D721Med (cell line): Measurements from ENCODE around the gene GPR37L1.
"Not testable (repeated sequence)": the region's sequence is repeated elsewhere in the genome, so short reads cannot be mapped to it uniquely, and the experiment has no call there.

Experiments used
- DNase-seq: peaks from one replicate; pipeline ENCODE4 v3.0.0; 2011; ENCODE audit warnings: low spot score; ENCODE audit not compliant: insufficient read length
- FAIRE-seq: peaks from 2 replicates; lab custom pipeline; 2011; peaks lifted over from hg19 to GRCh38; lab: Jason Lieb, UNC
- TF ChIP-seq, protein P1 (sequence below): IDR thresholded peaks from 2 replicates; pipeline ENCODE4 v1.5.1; 2012; ENCODE audit warnings: mild to moderate bottlenecking, control low read depth; ENCODE audit not compliant: insufficient read depth; ENCODE audit errors: missing control alignments

Gene GPR37L1

DNA sequence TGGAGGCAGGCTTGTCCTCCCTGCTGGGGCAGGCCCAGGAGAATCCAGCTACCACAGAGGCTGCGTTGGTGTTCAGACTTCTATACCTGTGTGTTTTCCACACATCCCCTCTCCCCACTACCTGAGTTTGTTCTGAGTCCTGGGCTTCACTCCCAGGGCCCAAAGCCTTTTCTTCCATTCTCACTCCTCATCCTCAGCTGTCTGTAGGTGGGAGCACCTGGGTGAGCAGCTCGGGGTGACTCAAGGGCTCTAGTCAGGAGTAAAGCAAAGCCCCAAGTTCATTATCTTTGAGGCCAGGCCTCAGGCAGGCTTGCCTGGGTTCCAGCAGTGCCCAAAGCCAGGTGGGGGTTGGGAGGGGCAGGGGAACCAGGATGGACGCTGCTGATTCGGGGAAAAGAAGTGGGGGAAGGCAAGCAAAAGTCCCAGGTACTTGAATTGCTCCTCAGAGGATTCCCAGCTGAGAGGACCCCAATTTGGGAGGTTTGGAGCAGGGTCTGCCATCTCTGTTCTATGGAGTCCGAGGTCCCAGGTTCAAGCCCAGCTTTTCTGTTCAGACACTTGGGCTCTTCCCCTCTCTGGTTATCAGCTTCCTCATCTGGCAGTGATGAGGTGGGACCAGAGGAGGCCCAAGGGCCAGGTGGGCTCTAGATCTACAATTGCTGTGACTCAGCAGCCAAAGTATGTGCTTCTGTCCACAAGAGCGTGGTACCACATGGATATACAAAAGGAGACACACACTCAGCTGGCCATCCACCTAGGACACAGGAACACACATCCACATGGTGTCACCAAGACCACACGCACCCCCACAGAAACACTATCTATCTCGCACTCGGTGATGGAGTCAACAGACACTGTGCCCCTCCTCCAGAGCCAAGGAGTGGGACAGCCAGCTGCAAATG lies 43.5 kb downstream of the GPR37L1 start:
- no peak for DNase-seq
- TF ChIP-seq, protein P1, sequence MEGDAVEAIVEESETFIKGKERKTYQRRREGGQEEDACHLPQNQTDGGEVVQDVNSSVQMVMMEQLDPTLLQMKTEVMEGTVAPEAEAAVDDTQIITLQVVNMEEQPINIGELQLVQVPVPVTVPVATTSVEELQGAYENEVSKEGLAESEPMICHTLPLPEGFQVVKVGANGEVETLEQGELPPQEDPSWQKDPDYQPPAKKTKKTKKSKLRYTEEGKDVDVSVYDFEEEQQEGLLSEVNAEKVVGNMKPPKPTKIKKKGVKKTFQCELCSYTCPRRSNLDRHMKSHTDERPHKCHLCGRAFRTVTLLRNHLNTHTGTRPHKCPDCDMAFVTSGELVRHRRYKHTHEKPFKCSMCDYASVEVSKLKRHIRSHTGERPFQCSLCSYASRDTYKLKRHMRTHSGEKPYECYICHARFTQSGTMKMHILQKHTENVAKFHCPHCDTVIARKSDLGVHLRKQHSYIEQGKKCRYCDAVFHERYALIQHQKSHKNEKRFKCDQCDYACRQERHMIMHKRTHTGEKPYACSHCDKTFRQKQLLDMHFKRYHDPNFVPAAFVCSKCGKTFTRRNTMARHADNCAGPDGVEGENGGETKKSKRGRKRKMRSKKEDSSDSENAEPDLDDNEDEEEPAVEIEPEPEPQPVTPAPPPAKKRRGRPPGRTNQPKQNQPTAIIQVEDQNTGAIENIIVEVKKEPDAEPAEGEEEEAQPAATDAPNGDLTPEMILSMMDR, result no peak
- no peak for FAIRE-seq

DNA sequence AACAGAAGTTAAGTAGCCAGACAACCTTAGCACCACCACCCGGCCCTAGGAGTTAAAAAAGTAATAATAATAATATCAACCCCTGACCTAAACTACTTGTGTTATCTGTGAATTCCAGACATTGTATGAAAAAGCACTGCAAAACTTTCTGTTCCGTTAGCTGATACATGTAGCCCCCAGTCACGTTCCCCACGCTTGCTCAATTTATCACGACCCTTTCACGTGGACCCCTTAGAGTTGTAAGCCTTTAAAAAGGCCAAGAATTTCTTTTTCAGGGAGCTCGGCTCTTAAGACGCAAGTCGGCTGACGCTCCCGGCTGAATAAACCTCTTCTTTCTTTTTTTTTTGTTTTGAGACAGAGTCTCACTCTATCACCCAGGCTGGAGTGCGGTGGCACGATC lies 44.3 kb downstream of the GPR37L1 start:
- FAIRE-seq, DNase-seq: not testable (repeated sequence)

DNA sequence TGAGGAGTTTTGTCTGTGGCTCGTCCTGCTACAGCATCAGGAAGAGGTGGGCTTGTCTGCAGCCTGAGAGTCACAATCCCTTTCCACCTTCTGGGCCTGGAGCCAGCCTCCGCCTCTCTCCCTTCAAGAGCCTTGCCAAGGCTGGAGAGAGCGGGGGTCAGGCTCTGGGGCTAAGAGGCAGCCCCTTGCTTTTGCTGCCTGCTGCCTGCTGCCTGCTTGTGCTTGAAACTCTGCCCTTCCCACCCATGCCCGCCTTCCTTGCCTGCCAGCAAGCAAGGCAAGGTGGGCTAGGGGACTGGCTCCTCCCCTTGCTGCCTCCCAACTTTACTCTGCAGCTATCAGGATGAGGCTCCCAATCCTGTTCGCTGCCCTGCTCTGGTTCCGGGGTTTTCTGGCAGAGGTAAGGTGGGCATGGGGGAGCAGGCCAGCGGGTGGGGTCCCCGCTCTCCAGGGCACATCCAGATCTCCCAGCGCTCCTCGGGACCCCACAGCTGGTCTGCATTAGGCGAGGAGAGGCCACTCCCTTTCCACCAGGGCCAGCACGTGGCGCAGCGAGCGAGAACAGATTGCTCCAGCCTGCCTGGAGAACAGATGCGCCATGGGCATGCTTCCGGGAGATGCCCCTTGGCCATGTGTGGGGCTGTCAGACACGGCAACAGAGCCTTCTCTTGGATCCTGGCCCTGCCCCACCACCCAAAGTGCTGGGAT lies 45.1 kb downstream of the GPR37L1 start:
- FAIRE-seq (no peak), DNase-seq (no peak)
- TF ChIP-seq, protein P1, result no peak

DNA sequence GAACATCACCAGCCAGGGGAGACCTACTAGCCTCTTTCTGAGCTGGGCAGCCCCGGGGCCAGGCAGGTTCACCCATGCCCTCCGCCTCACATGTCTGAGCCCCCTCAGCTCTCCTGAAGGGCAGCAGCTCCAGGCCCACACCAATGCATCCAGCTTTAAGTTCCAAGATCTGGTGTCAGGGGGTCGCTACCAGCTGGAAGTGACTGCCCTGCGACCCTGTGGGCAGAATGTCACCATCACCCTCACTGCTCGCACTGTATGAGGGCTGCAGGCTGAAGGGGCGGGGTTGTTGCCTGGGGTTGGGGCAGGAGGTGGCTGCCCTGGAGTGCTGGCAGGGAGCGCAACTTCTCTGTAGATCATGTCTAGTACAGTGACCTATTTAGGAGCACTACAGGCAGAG lies 46.1 kb downstream of the GPR37L1 start:
- FAIRE-seq (no peak), DNase-seq (no peak)
- TF ChIP-seq, protein P1, result no peak

DNA sequence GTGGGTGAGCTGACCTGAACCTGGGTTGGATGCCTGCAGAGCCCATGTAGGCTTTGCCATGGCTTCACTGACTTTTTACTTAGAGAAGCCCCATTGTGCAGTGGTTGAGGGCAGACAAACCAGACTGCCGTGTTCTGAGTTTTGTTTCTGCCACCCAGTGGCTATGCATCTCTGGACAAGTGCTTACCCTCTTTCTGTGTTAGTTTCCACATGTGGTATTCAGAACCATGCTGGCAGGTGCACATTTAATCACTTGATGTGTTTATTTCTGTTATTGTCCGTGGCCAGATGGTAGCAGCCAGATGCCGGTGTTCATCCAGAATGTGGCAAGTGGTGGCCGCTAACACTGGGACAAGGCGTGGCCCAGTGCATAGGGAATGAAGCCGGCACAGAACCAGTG lies 48.0 kb downstream of the GPR37L1 start:
- no peak for FAIRE-seq
- DNase-seq, result no peak
- TF ChIP-seq, protein P1, result no peak

DNA sequence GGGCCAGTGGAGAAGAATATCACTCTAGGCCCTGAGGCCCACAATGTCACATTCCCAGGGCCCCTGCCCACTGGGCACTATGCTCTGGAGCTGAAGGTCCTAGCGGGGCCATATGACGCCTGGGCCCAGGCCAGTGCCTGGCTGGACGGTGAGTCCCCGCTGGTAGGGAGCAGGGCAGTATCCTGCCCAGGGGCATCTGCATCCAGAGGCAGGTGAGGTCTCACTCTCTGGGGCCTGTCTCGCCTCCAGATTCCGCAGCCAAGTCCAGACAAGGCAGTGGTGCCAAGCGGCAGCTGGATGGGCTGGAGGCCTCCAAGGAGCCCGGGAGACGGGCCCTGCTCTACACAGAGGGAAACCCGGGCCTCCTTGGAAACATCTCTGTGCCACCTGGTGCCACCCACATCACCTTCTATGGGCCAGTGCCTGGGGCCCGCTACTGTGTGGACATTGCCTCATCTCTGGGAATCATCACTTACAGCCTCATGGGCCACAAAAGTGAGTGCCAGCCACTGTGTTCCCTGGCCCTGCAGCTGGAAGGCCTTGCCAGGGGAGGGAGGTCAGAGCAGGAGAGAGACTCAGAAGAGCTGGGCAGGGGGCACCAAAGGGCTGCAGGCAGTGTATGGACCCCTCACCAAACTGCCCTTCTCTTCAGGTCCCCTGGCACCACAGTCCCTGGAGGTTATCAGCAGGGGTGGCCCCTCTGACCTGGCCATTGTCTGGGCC lies 48.7 kb downstream of the GPR37L1 start:
- TF ChIP-seq, protein P1, result no peak
- FAIRE-seq (no peak), DNase-seq (no peak)

DNA sequence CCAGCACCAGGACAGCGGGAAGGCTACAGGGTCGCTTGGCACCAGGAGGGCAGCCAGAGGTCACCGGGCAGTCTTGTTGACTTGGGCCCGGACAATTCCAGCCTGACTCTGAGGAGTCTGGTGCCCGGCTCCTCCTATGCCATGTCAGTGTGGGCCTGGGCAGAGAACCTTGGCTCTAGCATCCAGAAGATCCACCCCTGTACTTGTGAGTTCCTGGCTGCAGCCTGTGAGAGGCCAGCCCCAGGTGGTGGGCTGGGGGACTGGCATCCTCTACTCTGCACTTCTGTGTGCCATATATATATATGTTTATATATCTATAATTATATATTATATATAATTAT lies 49.3 kb downstream of the GPR37L1 start:
- FAIRE-seq (no peak), DNase-seq (no peak)

More for the DNA sequence above, 49.3 kb downstream of the GPR37L1 start:
- TF ChIP-seq, protein P1, result no peak
